IMR-90 (cell line): ENCODE data around the gene YLPM1. TPM values are rescaled to one million over a fixed set of nuclear protein-coding genes. Genes with fewer than 3 reads are reported as not detected.

Experiments
- ATAC-seq: fragments of 200-7000 bp; cut with Tn5 transposase; 2 replicates; pipeline ENCODE4 v1.9.1; 2020; ENCODE audit warnings: low read depth, mild to moderate bottlenecking, moderate library complexity
- BruUV-seq: library from RNA; stranded (reverse); fragments of 400-500 nt; replicated peaks from 2 replicates; lab custom pipeline; 2021; lab: Mats Ljungman, UMichigan
- CTCF ChIA-PET: fragments of 300-600 bp; formaldehyde crosslinking; extraction: SDS; loops from one replicate; lab custom pipeline; 2021; ENCODE audit warnings: antibody characterized with exemption; lab: Yijun Ruan, JAX
- POLR2A ChIA-PET: fragments of 300-600 bp; sonication (Branson Sonifier 250); formaldehyde crosslinking; loops from one replicate; lab custom pipeline; 2022; ENCODE audit warnings: antibody characterized with exemption; ENCODE audit not compliant: unreplicated experiment; lab: Charles Lee
- DNase-seq: peaks from one replicate; pipeline ENCODE4 v3.0.0; 2013
- H2AFZ ChIP-seq: replicated peaks from 2 replicates; pipeline ENCODE3; 2013; ENCODE audit warnings: low read length, mild to moderate bottlenecking; ENCODE audit not compliant: poor library complexity
- H2AK5ac ChIP-seq: 2 replicates; pipeline ENCODE4 v1.6.1; 2013; ENCODE audit warnings: low read depth, low read length, inconsistent platforms
- H2AK9ac ChIP-seq: replicated peaks from 2 replicates; pipeline ENCODE3; 2013; ENCODE audit warnings: mild to moderate bottlenecking, low read depth, low read length, moderate library complexity; ENCODE audit not compliant: poor library complexity
- H2BK120ac ChIP-seq: 2 replicates; pipeline ENCODE4 v1.6.1; 2013; ENCODE audit warnings: low read depth, low read length, inconsistent platforms
- H2BK15ac ChIP-seq: 3 replicates; pipeline ENCODE4 v1.6.1; 2013; ENCODE audit warnings: low read depth, low read length, inconsistent platforms
- H2BK20ac ChIP-seq: 2 replicates; pipeline ENCODE4 v1.6.1; 2013; ENCODE audit warnings: low read depth, mild to moderate bottlenecking, inconsistent platforms, low read length, moderate library complexity
- H2BK5ac ChIP-seq: 2 replicates; pipeline ENCODE4 v1.6.1; 2013; ENCODE audit warnings: mild to moderate bottlenecking, low read depth, low read length, inconsistent platforms; ENCODE audit not compliant: poor library complexity, severe bottlenecking
- H3K14ac ChIP-seq: replicated peaks from 2 replicates; pipeline ENCODE4 v1.6.1; 2013; ENCODE audit warnings: low read depth, low read length, inconsistent platforms
- H3K18ac ChIP-seq: 2 replicates; pipeline ENCODE4 v1.6.1; 2013; ENCODE audit warnings: low read depth, low read length, control low read depth
- H3K23ac ChIP-seq: 2 replicates; pipeline ENCODE4 v1.6.1; 2013; ENCODE audit warnings: low read depth, low read length, inconsistent platforms
- H3K27ac ChIP-seq: 2 replicates; pipeline ENCODE4 v1.5.1; 2013; ENCODE audit warnings: mild to moderate bottlenecking, control low read depth, low read length; ENCODE audit not compliant: insufficient read depth
- H3K27me3 ChIP-seq: 2 replicates; pipeline ENCODE4 v1.6.1; 2013; ENCODE audit warnings: low read length; ENCODE audit not compliant: control insufficient read depth, insufficient read depth
- H3K36me3 ChIP-seq: 2 replicates; pipeline ENCODE4 v1.6.1; 2013; ENCODE audit warnings: low read length, mixed read lengths; ENCODE audit not compliant: control insufficient read depth, insufficient read depth
- H3K4ac ChIP-seq: 2 replicates; pipeline ENCODE4 v1.6.1; 2013; ENCODE audit warnings: low read depth, low read length, inconsistent platforms
- H3K4me1 ChIP-seq: 2 replicates; pipeline ENCODE4 v1.6.1; 2013; ENCODE audit warnings: low read length, mixed read lengths; ENCODE audit not compliant: control insufficient read depth, insufficient read depth
- H3K4me2 ChIP-seq: 2 replicates; pipeline ENCODE4 v1.6.1; 2013; ENCODE audit warnings: low read depth, mild to moderate bottlenecking, control low read depth, low read length, moderate library complexity
- H3K4me3 ChIP-seq: 2 replicates; pipeline ENCODE4 v1.5.1; 2013; ENCODE audit warnings: low read depth, mild to moderate bottlenecking, control low read depth, low read length, moderate library complexity; ENCODE audit not compliant: insufficient read depth
- H3K56ac ChIP-seq: 2 replicates; pipeline ENCODE4 v1.6.1; 2013; ENCODE audit warnings: low read length, inconsistent platforms; ENCODE audit not compliant: insufficient read depth; ENCODE audit errors: extremely low read depth
- H3K79me1 ChIP-seq, 2 experiments: 2 replicates each; pipeline ENCODE4 v1.6.1; 2013; ENCODE audit warnings: low read length in 2 of 2, inconsistent platforms in 1 of 2, low read depth in 1 of 2
- H3K9ac ChIP-seq: 2 replicates; pipeline ENCODE4 v1.6.1; 2013; ENCODE audit warnings: low read depth, low read length, control low read depth
- H3K9me1 ChIP-seq: 2 replicates; pipeline ENCODE4 v1.6.1; 2013; ENCODE audit warnings: low read length, inconsistent platforms; ENCODE audit not compliant: insufficient read depth
- H3K9me3 ChIP-seq: 2 replicates; pipeline ENCODE4 v1.6.1; 2013; ENCODE audit warnings: low read length; ENCODE audit not compliant: control insufficient read depth, insufficient read depth
- H4K20me1 ChIP-seq: 2 replicates; pipeline ENCODE4 v1.6.1; 2013; ENCODE audit warnings: low read length, inconsistent platforms; ENCODE audit not compliant: insufficient read depth
- H4K5ac ChIP-seq: 2 replicates; pipeline ENCODE4 v1.6.1; 2013; ENCODE audit warnings: mild to moderate bottlenecking, low read depth, low read length, control low read depth
- H4K8ac ChIP-seq, 2 experiments: 2 replicates each; pipeline ENCODE4 v1.6.1; 2013; ENCODE audit warnings: low read depth in 2 of 2, low read length in 2 of 2, control low read depth in 1 of 2, inconsistent platforms in 1 of 2
- H4K91ac ChIP-seq: 2 replicates; pipeline ENCODE4 v1.6.1; 2013; ENCODE audit warnings: low read depth, low read length, inconsistent platforms; ENCODE audit not compliant: insufficient read depth
- BHLHE40 ChIP-seq: fragments of 150-350 bp; IDR thresholded peaks from 2 replicates; pipeline ENCODE4 v1.6.1; 2016; ENCODE audit warnings: mild to moderate bottlenecking, low read depth, low read length
- CEBPB ChIP-seq: IDR thresholded peaks from 2 replicates; pipeline ENCODE4 v1.6.1; 2012; ENCODE audit warnings: low read depth, low read length, improper control_type of control experiment
- CTCF ChIP-seq: conservative IDR thresholded peaks from 2 replicates; pipeline ENCODE4 v1.5.1; 2012; ENCODE audit warnings: mild to moderate bottlenecking, low read depth, low read length, improper control_type of control experiment
- FOS ChIP-seq: fragments of 150-350 bp; IDR thresholded peaks from 2 replicates; pipeline ENCODE4 v1.6.1; 2016; ENCODE audit warnings: low read depth, low read length
- MAFK ChIP-seq: IDR thresholded peaks from 2 replicates; pipeline ENCODE4 v1.6.1; 2012; ENCODE audit warnings: low read depth, low read length, improper control_type of control experiment
- MXI1 ChIP-seq: IDR thresholded peaks from 2 replicates; pipeline ENCODE4 v1.6.1; 2012; ENCODE audit warnings: low read depth, mild to moderate bottlenecking, low read length, moderate library complexity, borderline replicate concordance
- WGBS, 2 experiments: methylation state at CpG; one replicate each; pipeline versions ENCODE4 v1.1.5 to v1.1.7; 2013; ENCODE audit warnings: missing lambda C conversion rate in 2 of 2; ENCODE audit not compliant: insufficient read length in 1 of 2; ENCODE audit errors: extremely low coverage in 2 of 2; 5-methylcytosine and 5-hydroxymethylcytosine counted together
- dilution Hi-C: fragments of 300-500 bp; cut with HindIII; formaldehyde crosslinking; loops from one replicate; pipeline ENCODE4 v1.14.3; 2018; ENCODE audit warnings: low sequenced_read_pairs; ENCODE audit not compliant: unreplicated experiment
- in situ Hi-C: fragments of 300-500 bp; cut with MboI; formaldehyde crosslinking; loops from 3 replicates; pipeline ENCODE4 v1.14.3; 2019; ENCODE audit warnings: low sequenced_read_pairs, inconsistent platforms, mixed read lengths
- intact Hi-C: fragments of 100-400 bp; cut with micrococcal nuclease; formaldehyde crosslinking; loops from 2 replicates; pipeline ENCODE4 v1.10.0; 2022
- polyA plus RNA-seq, 3 experiments: library from polyadenylated mRNA; depleted of rRNA; stranded (reverse); fragments of >200 nt; gene quantifications; 2 replicates each; pipeline ENCODE4 v1.2.3, GENCODE V29; 2012; ENCODE audit warnings: low replicate concordance in 1 of 3
- total RNA-seq: library from RNA; depleted of rRNA; stranded (reverse); fragments of >200 nt; gene quantifications from 2 replicates; pipeline ENCODE4 v1.2.3, GENCODE V29; 2012

The YLPM1 gene
- total and polyA plus RNA-seq, 2 of the 4 experiments (the other 2 are of a cell fraction), result 8.2 to 19.7 TPM

- Histone ChIP-seq H3K9me1 (no peaks in the 10 kb centered on the region), H3K4ac (no peak overlapping the region), H3K18ac (no peak overlapping the region), H2BK5ac (no peak overlapping the region), H3K27ac (no peak overlapping the region), H2AK9ac (no peak overlapping the region), H4K8ac (no peak overlapping the region), H3K4me2 (no peak overlapping the region), H3K79me1 (no peaks in the 10 kb centered on the region), H3K36me3 (no peaks in the 10 kb centered on the region), H4K91ac (no peak overlapping the region), H4K20me1 (no peaks in the 10 kb centered on the region), H3K27me3 (peaks cover 10% of the 10 kb centered on the region), H2AK5ac (no peak overlapping the region), H2BK20ac (no peak overlapping the region), H3K14ac (no peak overlapping the region), H3K9me3 (no peaks in the 10 kb centered on the region), H2AFZ (no peak overlapping the region), H3K4me1 (no peaks in the 10 kb centered on the region), H2BK120ac (no peak overlapping the region), H3K56ac (no peak overlapping the region), H3K4me3 (no peak overlapping the region), H3K23ac (no peak overlapping the region), H3K9ac (no peak overlapping the region), H2BK15ac (no peak overlapping the region), H4K5ac (no peak overlapping the region)
- intact Hi-C loops (no loop called here), dilution Hi-C loops (no loop called here), in situ Hi-C loops (no loop called here)
- TF ChIP-seq MAFK, result no peak
- no peak for TF ChIP-seq CTCF
- TF ChIP-seq BHLHE40, result no peak
- TF ChIP-seq CEBPB, result no peak
- TF ChIP-seq FOS, result no peak
- TF ChIP-seq MXI1, result no peak
- no peak for DNase-seq
- BruUV-seq, result no TSS peak
- no peak for ATAC-seq
- ChIA-PET CTCF (interaction anchor here (0.7 kb wide), 1 partner anchor 296 kb away, joined by 6 read pairs; no protein-coding TSS in a partner anchor), POLR2A (no interaction called here)
- WGBS, 2 experiments, result 100% methylated on average over 1 of the region's 8 CpGs; no CpG with 5 or more reads in 1 of the 2 experiments
These were observed 105.6 kb downstream of the YLPM1 start for GRCh38 chr14:74868739-74869138.
